ENCODE data around the gene CISD2.
"Not testable (repeated sequence)": the region's sequence is repeated elsewhere in the genome, so short reads cannot be mapped to it uniquely, and the experiment has no call there.

The CISD2 gene

DNA sequence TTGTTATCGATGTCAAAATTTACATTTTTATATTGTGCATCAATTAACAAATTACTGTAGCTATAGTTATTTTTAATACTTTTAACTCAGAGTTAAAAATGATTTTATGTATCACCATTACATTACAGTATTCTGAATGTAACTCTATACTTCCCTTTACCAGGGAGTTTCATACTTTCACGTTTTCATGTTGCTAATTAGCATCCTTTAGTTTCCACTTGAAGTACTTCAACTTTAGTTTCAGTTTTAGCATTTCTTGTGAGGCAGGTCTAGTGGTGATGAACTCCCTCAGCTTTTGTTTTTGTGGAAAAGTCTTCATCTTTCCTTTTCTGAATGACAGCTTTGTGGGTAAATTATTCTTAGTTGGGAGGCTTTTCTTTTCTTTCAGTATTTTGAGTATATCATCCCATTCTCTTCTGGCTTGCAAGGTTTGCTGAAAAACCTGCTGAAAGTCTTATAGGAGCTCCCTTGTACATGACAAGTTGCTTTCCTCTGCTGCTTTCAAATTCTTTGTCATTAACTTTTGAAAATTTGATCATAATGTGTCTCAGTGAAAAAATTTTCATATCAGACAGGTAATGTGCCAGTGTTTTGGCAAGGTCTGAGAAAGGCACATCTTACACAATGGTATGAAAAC, 9.8 kb upstream of the CISD2 start:
- H3K9me3 ChIP-seq (ENCODE audit: low read length): peaks cover 8% of the 10 kb centered on the region
- no peaks in the 10 kb centered on the region for H3K4me1 ChIP-seq (ENCODE audit: insufficient read depth, low read length)
- H3K27me3 ChIP-seq (ENCODE audit: control insufficient read depth in 1 of 2, insufficient read depth in 2 of 2, low read length in 2 of 2): no peaks in the 10 kb centered on the region
- no peaks in the 10 kb centered on the region for H3K36me3 ChIP-seq (ENCODE audit: insufficient read depth, low read length)
- no peak overlapping the region for H3K9ac ChIP-seq (ENCODE audit: low read length)
- H3K4me3 ChIP-seq (ENCODE audit: low read depth in 1 of 2, low read length in 2 of 2): no peak overlapping the region
- H3K27ac ChIP-seq (ENCODE audit: low read depth, low read length): no peak overlapping the region

- H3K27me3 ChIP-seq (ENCODE audit: control insufficient read depth in 1 of 2, insufficient read depth in 2 of 2, low read length in 2 of 2): no peaks in the 10 kb centered on the region
- H3K9me3 ChIP-seq (ENCODE audit: low read length): peaks cover 8% of the 10 kb centered on the region
- H3K36me3 ChIP-seq (ENCODE audit: insufficient read depth, low read length): no peaks in the 10 kb centered on the region
Observed at GRCh38 chr4:102860611-102861324, 8.0 kb upstream of the CISD2 start.

DNA sequence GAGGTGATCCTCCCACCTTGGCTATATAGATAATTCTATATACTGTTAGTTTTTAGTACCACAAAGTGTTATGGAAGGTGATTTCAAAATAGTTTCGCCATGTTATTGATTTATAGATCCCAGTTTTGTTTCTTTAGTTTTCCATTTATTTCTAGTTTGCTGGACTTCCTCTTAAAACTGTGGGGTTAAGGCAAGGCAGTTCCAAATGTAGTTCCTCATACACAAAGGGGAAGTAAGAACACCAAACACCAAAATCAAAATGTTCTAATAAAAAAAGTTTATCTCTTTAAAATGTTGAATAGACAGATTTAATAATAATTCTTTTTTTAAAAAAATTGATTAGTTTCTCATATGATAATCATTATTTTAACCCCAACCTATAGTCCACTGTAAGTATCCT, 6.8 kb upstream of the CISD2 start:
- no peaks in the 10 kb centered on the region for H3K4me1 ChIP-seq (ENCODE audit: insufficient read depth, low read length)
- H3K9me3 ChIP-seq (ENCODE audit: low read length): peaks cover 8% of the 10 kb centered on the region
- no peaks in the 10 kb centered on the region for H3K36me3 ChIP-seq (ENCODE audit: insufficient read depth, low read length)
- H3K4me3 ChIP-seq (ENCODE audit: low read depth in 1 of 2, low read length in 2 of 2): no peak overlapping the region
- no peaks in the 10 kb centered on the region for H3K27me3 ChIP-seq (ENCODE audit: control insufficient read depth in 1 of 2, insufficient read depth in 2 of 2, low read length in 2 of 2)
- no peak overlapping the region for H3K27ac ChIP-seq (ENCODE audit: low read depth, low read length)
- no peak overlapping the region for H3K9ac ChIP-seq (ENCODE audit: low read length)

More at GRCh38 chr4:102860611-102861324, 8.0 kb upstream of the CISD2 start:
- Histone ChIP-seq H3K27ac (ENCODE audit: low read depth, low read length) (no peak overlapping the region), H3K4me1 (ENCODE audit: insufficient read depth, low read length) (no peaks in the 10 kb centered on the region), H3K4me3 (ENCODE audit: low read depth in 1 of 2, low read length in 2 of 2) (no peak overlapping the region), H3K9ac (ENCODE audit: low read length) (no peak overlapping the region)

GRCh38 chr4:102862747-102863146, 6.0 kb upstream of the CISD2 start:
- Histone ChIP-seq H3K4me3 (ENCODE audit: low read depth in 1 of 2, low read length in 2 of 2) (no peak overlapping the region), H3K36me3 (ENCODE audit: insufficient read depth, low read length) (no peaks in the 10 kb centered on the region), H3K27me3 (ENCODE audit: control insufficient read depth in 1 of 2, insufficient read depth in 2 of 2, low read length in 2 of 2) (no peaks in the 10 kb centered on the region), H3K9ac (ENCODE audit: low read length) (no peak overlapping the region), H3K4me1 (ENCODE audit: insufficient read depth, low read length) (no peaks in the 10 kb centered on the region), H3K9me3 (ENCODE audit: low read length) (peaks cover 8% of the 10 kb centered on the region), H3K27ac (ENCODE audit: low read depth, low read length) (no peak overlapping the region)

DNA sequence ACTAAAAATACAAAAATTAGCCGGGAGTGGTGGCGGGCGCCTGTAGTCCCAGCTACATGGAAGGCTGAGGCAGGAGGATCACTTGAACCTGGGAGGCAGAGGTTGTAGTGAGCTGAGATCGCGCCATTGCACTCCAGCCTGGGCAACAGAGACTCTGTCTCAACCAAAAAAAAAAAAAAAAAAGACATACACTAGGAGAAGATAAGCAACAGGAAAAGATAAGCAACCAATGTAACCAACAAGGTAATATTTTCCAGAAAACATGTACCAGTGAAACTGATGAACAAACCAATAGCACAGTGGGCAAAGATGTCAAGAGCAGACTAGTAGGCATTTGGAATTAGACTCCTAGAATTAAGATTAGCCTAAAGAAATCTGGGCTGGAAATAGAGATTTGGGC, 3.5 kb upstream of the CISD2 start:
- not testable (repeated sequence) for H3K9ac ChIP-seq (ENCODE audit: low read length); H3K27me3 ChIP-seq (ENCODE audit: control insufficient read depth in 1 of 2, insufficient read depth in 2 of 2, low read length in 2 of 2); H3K36me3 ChIP-seq (ENCODE audit: insufficient read depth, low read length); H3K4me1 ChIP-seq (ENCODE audit: insufficient read depth, low read length); H3K4me3 ChIP-seq (ENCODE audit: low read depth in 1 of 2, low read length in 2 of 2); H3K27ac ChIP-seq (ENCODE audit: low read depth, low read length); H3K9me3 ChIP-seq (ENCODE audit: low read length)

DNA sequence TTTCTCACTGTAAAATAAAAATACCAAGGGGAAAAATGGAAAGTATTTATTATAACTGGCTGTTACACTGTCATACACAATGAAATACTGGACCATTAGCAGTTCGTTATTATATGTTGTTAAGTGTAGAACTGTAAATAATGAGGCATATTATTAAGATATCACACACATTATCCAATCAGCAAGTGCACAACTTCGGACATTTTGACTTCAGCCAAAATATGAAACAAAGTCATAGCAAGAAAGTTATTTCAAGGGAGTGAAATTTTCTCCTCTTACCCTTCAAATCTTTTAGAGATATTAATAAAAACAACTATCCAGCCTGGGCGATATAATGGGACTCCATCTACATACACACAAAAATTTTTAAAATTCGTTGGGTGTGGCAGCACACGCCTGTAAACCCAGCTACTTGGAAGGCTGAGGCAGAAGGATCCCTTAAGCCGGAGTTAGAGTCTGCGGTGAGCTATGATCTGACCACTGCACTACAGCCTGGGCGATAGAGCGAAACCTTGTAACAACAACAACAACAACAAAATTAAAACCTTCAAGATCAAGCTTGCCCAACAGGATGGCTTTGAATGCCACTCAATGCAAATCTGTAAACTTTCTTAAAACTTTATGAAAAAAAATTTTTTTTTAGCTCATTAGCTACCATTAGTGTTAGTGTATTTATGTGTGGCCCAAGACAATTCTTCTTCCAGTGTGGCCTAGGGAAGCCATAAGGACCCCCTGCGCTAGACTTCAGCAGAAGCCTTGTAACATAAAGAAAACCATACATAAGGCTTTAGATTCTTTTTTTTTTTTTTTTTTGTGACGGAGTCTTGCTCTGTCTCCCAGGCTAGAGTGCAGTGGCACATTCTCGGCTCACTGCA, 1.3 kb upstream of the CISD2 start:
- H3K4me3 ChIP-seq (ENCODE audit: low read depth in 1 of 2, low read length in 2 of 2): peak overlapping the region; percentile 97 to 98
- H3K27me3 ChIP-seq (ENCODE audit: control insufficient read depth in 1 of 2, insufficient read depth in 2 of 2, low read length in 2 of 2): no peaks in the 10 kb centered on the region
- no peaks in the 10 kb centered on the region for H3K36me3 ChIP-seq (ENCODE audit: insufficient read depth, low read length)
- no peaks in the 10 kb centered on the region for H3K9me3 ChIP-seq (ENCODE audit: low read length)
- no peak overlapping the region for H3K9ac ChIP-seq (ENCODE audit: low read length)
- peaks cover 6% of the 10 kb centered on the region for H3K4me1 ChIP-seq (ENCODE audit: insufficient read depth, low read length)
- H3K27ac ChIP-seq (ENCODE audit: low read depth, low read length): no peak overlapping the region

DNA sequence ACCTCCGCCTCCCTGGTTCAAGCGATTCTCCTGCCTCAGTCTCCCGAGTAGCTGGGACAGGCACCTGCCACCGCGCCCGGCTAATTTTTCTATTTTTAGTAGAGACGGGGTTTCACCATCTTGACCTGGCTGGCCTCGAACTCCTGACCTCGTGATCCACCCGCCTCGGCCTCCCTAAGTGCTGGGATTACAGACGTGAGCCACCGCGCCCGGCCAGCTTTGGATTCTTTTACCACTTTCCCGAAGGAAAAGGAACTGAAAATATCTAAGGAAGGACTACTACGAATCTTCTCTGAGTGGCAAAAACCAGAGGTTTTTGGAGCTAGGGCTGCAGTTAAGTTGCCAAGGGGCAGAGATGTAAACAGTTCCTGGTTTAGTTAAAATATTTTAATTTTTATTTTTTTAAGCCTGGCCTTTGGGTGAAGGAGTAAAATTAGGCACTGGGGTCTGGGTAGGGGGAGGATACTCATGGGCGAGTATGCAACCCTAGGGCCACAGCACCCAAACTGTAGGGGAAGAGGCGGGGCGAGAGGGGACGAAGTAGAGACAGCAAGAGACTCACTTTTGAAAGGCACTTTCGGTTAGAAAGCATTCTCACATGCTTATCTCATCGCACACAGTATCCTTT, 525 bp upstream of the CISD2 start:
- no peaks in the 10 kb centered on the region for H3K36me3 ChIP-seq (ENCODE audit: insufficient read depth, low read length)
- peak overlapping the region; percentile 58 for H3K9ac ChIP-seq (ENCODE audit: low read length)
- H3K27me3 ChIP-seq (ENCODE audit: control insufficient read depth in 1 of 2, insufficient read depth in 2 of 2, low read length in 2 of 2): no peaks in the 10 kb centered on the region
- H3K9me3 ChIP-seq (ENCODE audit: low read length): no peaks in the 10 kb centered on the region
- H3K4me3 ChIP-seq (ENCODE audit: low read depth in 1 of 2, low read length in 2 of 2): peak overlapping the region; percentile 97 to 98
- H3K4me1 ChIP-seq (ENCODE audit: insufficient read depth, low read length): peaks cover 6% of the 10 kb centered on the region
- peak overlapping the region; percentile 99 for H3K27ac ChIP-seq (ENCODE audit: low read depth, low read length)

DNA sequence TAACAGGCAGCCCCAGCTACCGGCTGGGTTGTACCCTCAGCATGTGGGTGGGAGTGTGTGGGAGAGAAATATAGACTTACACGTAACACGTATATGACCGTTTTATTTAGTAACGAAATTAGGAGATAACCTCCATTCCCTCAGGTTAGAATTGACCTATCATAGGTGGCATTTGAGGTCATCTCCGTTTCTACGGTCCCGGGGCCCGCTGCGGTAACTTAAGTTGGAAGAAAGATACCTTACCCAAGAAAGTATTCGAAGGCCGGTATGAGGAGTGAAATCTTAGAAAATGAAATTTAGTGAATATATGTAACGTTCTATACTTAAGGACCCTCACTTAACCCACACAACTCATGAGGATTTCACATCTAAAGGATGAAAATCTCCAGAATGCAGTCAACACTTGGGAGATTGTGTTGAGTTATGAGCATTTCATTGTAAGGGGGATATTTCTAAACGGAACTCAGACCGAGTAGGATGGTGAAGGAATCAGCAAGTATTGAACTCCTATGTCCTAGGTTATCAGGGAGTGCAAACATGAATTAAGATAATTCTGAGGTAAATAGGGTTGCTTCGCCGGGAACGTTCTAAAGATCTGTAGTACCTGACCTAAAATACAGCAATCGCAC, 891 bp downstream of the CISD2 start:
- no peaks in the 10 kb centered on the region for H3K27me3 ChIP-seq (ENCODE audit: control insufficient read depth in 1 of 2, insufficient read depth in 2 of 2, low read length in 2 of 2)
- peaks cover 6% of the 10 kb centered on the region for H3K4me1 ChIP-seq (ENCODE audit: insufficient read depth, low read length)
- peak overlapping the region; percentile 97 to 98 for H3K4me3 ChIP-seq (ENCODE audit: low read depth in 1 of 2, low read length in 2 of 2)
- H3K27ac ChIP-seq (ENCODE audit: low read depth, low read length): peak overlapping the region; percentile 99
- no peaks in the 10 kb centered on the region for H3K9me3 ChIP-seq (ENCODE audit: low read length)
- no peaks in the 10 kb centered on the region for H3K36me3 ChIP-seq (ENCODE audit: insufficient read depth, low read length)
- peak overlapping the region; percentile 88 for H3K9ac ChIP-seq (ENCODE audit: low read length)

- H3K9me3 ChIP-seq (ENCODE audit: low read length): no peaks in the 10 kb centered on the region
- no peak overlapping the region for H3K27ac ChIP-seq (ENCODE audit: low read depth, low read length)
- no peak overlapping the region for H3K9ac ChIP-seq (ENCODE audit: low read length)
- peaks cover 6% of the 10 kb centered on the region for H3K4me1 ChIP-seq (ENCODE audit: insufficient read depth, low read length)
- H3K36me3 ChIP-seq (ENCODE audit: insufficient read depth, low read length): no peaks in the 10 kb centered on the region
- H3K27me3 ChIP-seq (ENCODE audit: control insufficient read depth in 1 of 2, insufficient read depth in 2 of 2, low read length in 2 of 2): no peaks in the 10 kb centered on the region
- H3K4me3 ChIP-seq (ENCODE audit: low read depth in 1 of 2, low read length in 2 of 2): no peak overlapping the region
Observed at GRCh38 chr4:102871772-102872171, 3.0 kb downstream of the CISD2 start.

DNA sequence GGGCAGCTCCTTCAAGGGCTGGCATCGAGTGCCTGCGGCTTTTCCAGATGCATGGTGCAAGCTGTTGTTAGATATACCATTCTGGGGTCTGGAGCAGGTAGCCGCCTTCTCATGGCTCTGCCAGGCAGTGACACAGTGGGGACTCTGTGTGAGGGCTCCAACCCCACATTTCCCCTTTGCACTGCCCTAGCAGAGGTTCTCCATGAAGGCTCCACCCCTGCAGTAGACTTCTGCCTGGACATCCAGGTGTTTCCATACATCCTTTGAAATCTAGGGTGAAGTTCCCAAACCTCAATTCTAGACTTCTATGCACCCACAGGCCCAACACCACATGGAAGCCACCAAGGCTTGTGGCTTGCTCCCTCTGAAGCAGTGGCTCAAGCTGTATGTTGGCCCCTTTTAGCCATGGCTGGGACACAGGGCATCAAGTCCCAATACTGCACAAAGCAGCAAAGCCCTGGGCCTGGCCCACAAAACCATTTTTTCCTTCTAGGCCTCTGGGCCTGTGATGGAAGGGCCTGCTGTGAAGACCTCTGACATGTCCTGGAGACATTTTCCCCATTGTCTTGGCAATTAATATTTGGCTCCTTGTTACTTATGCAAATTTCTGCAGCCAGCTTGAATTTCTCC, 8.8 kb downstream of the CISD2 start:
- not testable (repeated sequence) for H3K9me3 ChIP-seq (ENCODE audit: low read length); H3K36me3 ChIP-seq (ENCODE audit: insufficient read depth, low read length); H3K4me3 ChIP-seq (ENCODE audit: low read depth in 1 of 2, low read length in 2 of 2); H3K4me1 ChIP-seq (ENCODE audit: insufficient read depth, low read length); H3K27ac ChIP-seq (ENCODE audit: low read depth, low read length); H3K27me3 ChIP-seq (ENCODE audit: control insufficient read depth in 1 of 2, insufficient read depth in 2 of 2, low read length in 2 of 2); H3K9ac ChIP-seq (ENCODE audit: low read length)
